Measurements from ENCODE around the gene RAB41.
A peak's percentile ranks its signal among the peaks of the same experiment; 100 is the strongest.

The RAB41 gene

DNA sequence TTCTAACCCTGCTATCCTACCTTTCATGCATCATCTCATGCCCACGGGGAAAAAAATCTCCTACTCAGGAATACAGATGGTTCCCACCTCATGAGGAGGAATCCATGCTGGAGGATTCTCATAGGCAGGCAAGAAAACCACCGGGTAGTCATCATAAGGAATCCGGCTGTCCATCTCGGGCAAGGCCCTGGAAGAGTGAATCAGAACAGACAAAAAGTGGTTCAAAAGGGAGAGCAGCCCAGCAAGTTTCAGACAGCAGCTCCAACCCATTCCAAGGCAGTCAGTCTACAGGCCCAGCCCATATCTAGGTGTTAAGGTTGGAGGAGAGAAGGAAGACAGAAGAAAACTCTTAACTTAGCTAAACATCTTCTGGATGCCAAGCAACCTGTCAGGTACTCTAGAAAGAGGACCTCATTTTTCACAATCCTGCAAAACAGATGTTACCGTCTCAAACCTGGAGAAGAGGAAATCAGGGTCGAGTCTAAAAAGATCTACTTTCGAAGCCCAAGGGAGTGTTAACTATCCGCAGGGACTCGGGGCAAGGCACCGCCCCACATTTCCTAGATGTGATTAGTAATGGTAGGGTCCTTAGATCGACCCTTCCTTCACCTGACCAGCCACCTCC is 7.3 kb downstream of the RAB41 start:
- DNase-seq (ENCODE audit: low read depth) = no peak

DNA sequence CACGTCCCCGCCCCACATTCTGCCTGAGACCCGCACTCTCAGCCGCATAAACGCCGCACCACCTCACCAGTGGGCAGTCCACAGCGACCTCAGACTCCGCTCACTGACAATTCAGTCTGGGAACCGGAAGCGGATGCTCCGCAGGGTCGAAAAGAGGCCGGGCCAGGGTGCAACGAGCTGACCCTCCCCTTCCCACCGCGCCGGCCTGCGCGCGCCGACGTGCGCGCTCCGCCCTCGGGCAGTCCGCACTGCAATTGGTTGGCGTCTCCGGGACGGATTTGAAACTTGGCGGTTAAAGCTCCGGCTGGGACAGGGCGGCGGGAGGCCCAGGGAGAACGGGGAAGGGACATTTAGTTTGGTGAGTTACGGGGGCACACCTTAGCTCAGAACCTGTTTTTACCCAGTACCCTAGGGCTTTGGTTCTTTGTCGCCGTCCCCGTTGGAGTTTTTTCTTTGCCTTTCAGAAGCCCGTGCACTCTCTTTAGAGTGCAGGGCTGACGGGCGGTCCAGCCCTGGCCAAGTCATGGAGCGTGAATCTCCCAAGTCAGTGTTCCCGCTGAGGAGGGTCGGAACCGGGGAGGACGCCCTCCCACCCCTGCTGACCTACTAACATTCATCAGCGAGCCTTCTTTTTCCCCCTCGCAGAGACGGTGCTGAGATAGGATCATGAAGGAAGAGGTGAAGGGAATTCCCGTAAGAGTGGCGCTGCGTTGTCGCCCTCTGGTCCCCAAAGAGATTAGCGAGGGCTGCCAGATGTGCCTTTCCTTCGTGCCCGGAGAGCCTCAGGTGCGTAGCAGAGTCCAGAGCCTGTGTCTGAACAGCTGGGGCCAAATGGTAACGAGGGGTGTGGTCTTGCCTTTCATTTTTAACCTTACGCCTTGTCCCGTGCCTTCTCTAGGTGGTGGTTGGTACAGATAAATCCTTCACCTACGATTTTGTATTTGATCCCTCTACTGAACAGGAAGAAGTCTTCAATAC is 8.1 kb downstream of the RAB41 start, which contains the start of the genes KIF4A and PDZD11:
Gene KIF4A, plus strand, starts transcription at position 312 of the 978 bp plus-strand sequence. Its CDS starts 355 bp downstream, at position 667.
Gene PDZD11, minus strand, starts transcription at position 135 of the 978 bp plus-strand sequence. CDS start 586 bp downstream, outside the sequence.
- peak within 1 kb of the TSS; percentile 80 for H3K4me3 ChIP-seq (ENCODE audit: low read depth, low read length)
- TF ChIP-seq, protein P1, sequence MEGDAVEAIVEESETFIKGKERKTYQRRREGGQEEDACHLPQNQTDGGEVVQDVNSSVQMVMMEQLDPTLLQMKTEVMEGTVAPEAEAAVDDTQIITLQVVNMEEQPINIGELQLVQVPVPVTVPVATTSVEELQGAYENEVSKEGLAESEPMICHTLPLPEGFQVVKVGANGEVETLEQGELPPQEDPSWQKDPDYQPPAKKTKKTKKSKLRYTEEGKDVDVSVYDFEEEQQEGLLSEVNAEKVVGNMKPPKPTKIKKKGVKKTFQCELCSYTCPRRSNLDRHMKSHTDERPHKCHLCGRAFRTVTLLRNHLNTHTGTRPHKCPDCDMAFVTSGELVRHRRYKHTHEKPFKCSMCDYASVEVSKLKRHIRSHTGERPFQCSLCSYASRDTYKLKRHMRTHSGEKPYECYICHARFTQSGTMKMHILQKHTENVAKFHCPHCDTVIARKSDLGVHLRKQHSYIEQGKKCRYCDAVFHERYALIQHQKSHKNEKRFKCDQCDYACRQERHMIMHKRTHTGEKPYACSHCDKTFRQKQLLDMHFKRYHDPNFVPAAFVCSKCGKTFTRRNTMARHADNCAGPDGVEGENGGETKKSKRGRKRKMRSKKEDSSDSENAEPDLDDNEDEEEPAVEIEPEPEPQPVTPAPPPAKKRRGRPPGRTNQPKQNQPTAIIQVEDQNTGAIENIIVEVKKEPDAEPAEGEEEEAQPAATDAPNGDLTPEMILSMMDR (IDR thresholded peaks at IDR 0.05; ENCODE audit: low read depth, low read length, missing control alignments) = no peak
- DNase-seq (ENCODE audit: low read depth) = peak; percentile 47

More for the DNA sequence above, 7.3 kb downstream of the RAB41 start:
- TF ChIP-seq, protein P1 (IDR thresholded peaks at IDR 0.05; ENCODE audit: low read depth, low read length, missing control alignments) = no peak
- peak overlapping the region; percentile 80 for H3K4me3 ChIP-seq (ENCODE audit: low read depth, low read length)

DNA sequence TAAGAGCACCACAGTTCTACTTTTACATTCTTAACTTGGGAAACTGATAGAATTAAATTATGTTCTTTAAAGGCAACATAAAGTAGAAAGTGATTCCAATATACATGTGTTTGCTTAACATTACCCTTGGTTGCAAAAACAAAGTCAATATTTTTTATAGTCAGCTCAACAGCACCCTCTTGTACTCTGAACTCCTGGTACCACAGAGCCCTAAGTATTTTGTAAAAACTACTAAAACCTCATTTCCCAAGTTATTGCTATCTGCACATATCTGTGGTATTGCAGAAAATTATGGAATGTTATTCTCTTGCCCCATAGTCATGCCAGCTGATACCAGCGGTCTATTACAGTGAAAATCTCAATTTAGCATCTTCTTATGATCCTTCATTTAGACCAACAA is 10.8 kb downstream of the RAB41 start:
- TF ChIP-seq, protein P1 (IDR thresholded peaks at IDR 0.05; ENCODE audit: low read depth, low read length, missing control alignments) = no peak
- no peak for DNase-seq (ENCODE audit: low read depth)
- H3K4me3 ChIP-seq (ENCODE audit: low read depth, low read length) = no peak overlapping the region

DNA sequence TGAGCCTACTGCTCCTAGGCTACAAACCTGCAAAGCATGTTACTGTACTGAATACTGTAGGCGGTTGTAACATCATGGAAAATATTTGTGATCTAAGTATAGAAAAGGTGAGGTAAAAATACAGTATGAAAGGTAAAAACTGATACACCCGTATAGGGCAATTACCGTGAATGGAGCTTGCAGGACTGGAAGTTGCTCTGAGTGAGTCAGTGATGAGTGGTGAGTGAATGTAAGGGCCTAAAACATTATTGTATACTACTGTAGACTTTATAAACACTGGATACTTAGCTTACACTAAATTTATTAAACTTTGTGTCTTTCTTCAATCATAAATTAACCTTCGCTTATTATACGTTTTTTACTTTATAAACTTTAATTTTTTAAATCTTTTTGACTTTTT is 11.6 kb downstream of the RAB41 start:
- no peak overlapping the region for H3K4me3 ChIP-seq (ENCODE audit: low read depth, low read length)
- no peak for DNase-seq (ENCODE audit: low read depth)
- TF ChIP-seq, protein P1 (IDR thresholded peaks at IDR 0.05; ENCODE audit: low read depth, low read length, missing control alignments) = no peak

DNA sequence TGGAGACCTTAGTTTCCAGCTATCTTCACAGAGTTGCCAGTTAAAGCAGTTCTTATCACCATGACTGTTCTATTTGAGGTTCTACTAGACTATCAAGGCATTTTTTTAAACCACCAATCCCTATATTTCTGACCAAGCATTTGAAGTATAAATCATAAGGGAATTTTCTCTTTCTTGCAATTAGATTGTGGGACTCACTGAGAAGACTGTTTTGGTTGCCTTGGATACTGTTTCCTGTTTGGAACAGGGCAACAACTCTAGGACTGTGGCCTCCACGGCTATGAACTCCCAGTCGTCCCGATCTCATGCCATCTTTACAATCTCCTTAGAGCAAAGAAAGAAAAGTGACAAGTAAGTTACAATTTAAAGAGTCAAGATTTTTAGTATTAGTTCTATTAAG is 19.7 kb downstream of the RAB41 start:
- no peak for DNase-seq (ENCODE audit: low read depth)
- TF ChIP-seq, protein P1 (IDR thresholded peaks at IDR 0.05; ENCODE audit: low read depth, low read length, missing control alignments) = no peak
- no peak overlapping the region for H3K4me3 ChIP-seq (ENCODE audit: low read depth, low read length)

DNA sequence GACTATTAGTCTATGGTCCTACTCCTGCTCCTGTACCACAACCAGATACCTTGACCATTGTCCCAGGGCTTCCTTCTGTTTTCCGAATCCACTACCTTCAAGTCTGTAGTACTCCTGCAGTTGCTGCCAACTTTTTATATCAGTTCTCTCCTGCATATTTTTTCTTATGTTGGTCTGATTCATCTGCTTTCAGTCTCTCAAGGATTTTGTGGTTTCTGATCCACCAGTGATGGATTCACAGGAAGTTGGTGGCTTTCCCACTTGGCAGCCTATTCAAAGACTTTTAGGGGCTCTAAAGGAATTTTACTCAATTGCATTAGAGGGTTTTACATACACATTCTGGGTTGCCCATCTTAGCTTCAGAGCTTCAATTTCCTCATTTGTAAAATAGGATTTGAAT is 31.5 kb downstream of the RAB41 start:
- TF ChIP-seq, protein P1 (IDR thresholded peaks at IDR 0.05; ENCODE audit: low read depth, low read length, missing control alignments) = no peak
- DNase-seq (ENCODE audit: low read depth) = no peak
- no peak overlapping the region for H3K4me3 ChIP-seq (ENCODE audit: low read depth, low read length)

Data from GM12864 (cell line).